Activated CD4-positive, alpha-beta T cell treated with anti-CD3 and anti-CD28 coated beads for 24 hours (primary cell): Measurements from ENCODE around the gene CTBP2.

ENCODE experiments used
- DNase-seq, 2 donors: peaks; one replicate each; pipeline ENCODE4 v3.0.0-alpha.2; 2020; ENCODE audit warnings: low read depth in 2 of 2

The CTBP2 gene

GRCh38 chr10:125144693-125145623, 15.4 kb downstream of the CTBP2 start:
- DNase-seq: no peak

- DNase-seq: no peak
These were observed 16.2 kb downstream of the CTBP2 start for GRCh38 chr10:125144206-125144605.

- DNase-seq: no peak
These were observed 17.4 kb downstream of the CTBP2 start for GRCh38 chr10:125142946-125143345.

GRCh38 chr10:125141860-125142484, 18.4 kb downstream of the CTBP2 start:
- DNase-seq: no peak

GRCh38 chr10:125141150-125141859, 19.1 kb downstream of the CTBP2 start:
- no peak for DNase-seq

GRCh38 chr10:125140151-125140550, 20.2 kb downstream of the CTBP2 start:
- no peak for DNase-seq

- DNase-seq: no peak
These were observed 22.5 kb downstream of the CTBP2 start for GRCh38 chr10:125137601-125138438.

- no peak for DNase-seq
These were observed 24.3 kb downstream of the CTBP2 start for GRCh38 chr10:125136087-125136486.

- DNase-seq: no peak
These were observed 24.7 kb downstream of the CTBP2 start for GRCh38 chr10:125135771-125136035.

- no peak for DNase-seq
These were observed 25.2 kb downstream of the CTBP2 start for GRCh38 chr10:125134916-125135770.

- DNase-seq: no peak
These were observed 25.9 kb downstream of the CTBP2 start for GRCh38 chr10:125134483-125134848.

- no peak for DNase-seq
These were observed 26.5 kb downstream of the CTBP2 start for GRCh38 chr10:125133696-125134482.

GRCh38 chr10:125132344-125132743, 28.0 kb downstream of the CTBP2 start:
- no peak for DNase-seq

GRCh38 chr10:125130916-125131315, 29.4 kb downstream of the CTBP2 start:
- DNase-seq: no peak

- DNase-seq: no peak
These were observed 30.1 kb downstream of the CTBP2 start for GRCh38 chr10:125130260-125130659.

GRCh38 chr10:125129076-125129458, 31.3 kb downstream of the CTBP2 start:
- no peak for DNase-seq

GRCh38 chr10:125128397-125129075, 31.8 kb downstream of the CTBP2 start:
- no peak for DNase-seq

- no peak for DNase-seq
These were observed 32.4 kb downstream of the CTBP2 start for GRCh38 chr10:125127986-125128385.

- no peak for DNase-seq
These were observed 33.3 kb downstream of the CTBP2 start for GRCh38 chr10:125127110-125127509.
